B cell (primary cell): ENCODE data around the gene CELF4. TPM values are rescaled to one million over a fixed set of nuclear protein-coding genes. Genes with fewer than 3 reads are reported as not detected.

Experiments
- ATAC-seq: fragments of 200-7000 bp; cut with Tn5 transposase; one replicate; pipeline ENCODE4 v1.10.0; 2021; ENCODE audit warnings: low read depth, mild to moderate bottlenecking, moderate number of reproducible peaks, moderate library complexity
- CTCF ChIA-PET: fragments of 350-600 bp; sonication (Branson Sonifier 250); formaldehyde crosslinking; loops from one replicate; lab custom pipeline; 2021; ENCODE audit warnings: antibody characterized with exemption, inconsistent platforms; lab: Charles Lee
- POLR2A ChIA-PET: fragments of 350-600 bp; sonication (Branson Sonifier 250); formaldehyde crosslinking; loops from one replicate; lab custom pipeline; 2021; ENCODE audit warnings: antibody characterized with exemption; lab: Charles Lee
- DNase-seq: peaks from one replicate; pipeline ENCODE4 v3.0.0; 2013
- H2AFZ ChIP-seq: 2 replicates; pipeline ENCODE4 v1.6.1; 2012; ENCODE audit warnings: mild to moderate bottlenecking, low read depth, low read length; ENCODE audit not compliant: insufficient read depth, poor library complexity, severe bottlenecking
- H3K27ac ChIP-seq, 2 donors: 1 replicate in 1 of 2; 2 replicates in 1 of 2; pipeline ENCODE4 v1.5.1; 2012 to 2013; ENCODE audit warnings: low read length in 2 of 2, mild to moderate bottlenecking in 2 of 2, moderate library complexity in 1 of 2
- H3K27me3 ChIP-seq, 4 experiments: fragments of 200-600 bp in 1 of 4; sonication (generic) in 1 of 4; replicated peaks in 1 of 4; 1 replicate in 2 of 4; 2 replicates in 2 of 4; pipeline versions ENCODE4 v1.6.1 to v1.7.0; 2013 to 2016; ENCODE audit warnings: low read length in 3 of 4, mild to moderate bottlenecking in 2 of 4, mixed read lengths in 1 of 4, moderate library complexity in 1 of 4; ENCODE audit not compliant: insufficient read depth in 4 of 4, control insufficient read depth in 3 of 4; ENCODE audit errors: control extremely low read depth in 1 of 4
- H3K36me3 ChIP-seq, 2 experiments: replicated peaks in 1 of 2; 1 replicate in 1 of 2; 2 replicates in 1 of 2; pipeline versions ENCODE4 v1.6.1 to v1.7.1; 2013; ENCODE audit warnings: low read length in 1 of 2; ENCODE audit not compliant: insufficient read depth in 2 of 2, control insufficient read depth in 1 of 2; ENCODE audit errors: control extremely low read depth in 1 of 2, extremely low read depth in 1 of 2
- H3K4me1 ChIP-seq, 2 donors: fragments of 200-600 bp in 1 of 2; sonication (generic) in 1 of 2; 1 replicate in 1 of 2; 2 replicates in 1 of 2; pipeline versions ENCODE4 v1.5.1 to v1.6.1; 2013 to 2017; ENCODE audit warnings: low read length in 2 of 2; ENCODE audit not compliant: control insufficient read depth in 2 of 2, insufficient read depth in 2 of 2
- H3K4me2 ChIP-seq: replicated peaks from 2 replicates; pipeline ENCODE3; 2012; ENCODE audit warnings: mild to moderate bottlenecking, low read depth, low read length; ENCODE audit not compliant: poor library complexity, severe bottlenecking
- H3K4me3 ChIP-seq, 5 experiments: fragments of 200-600 bp in 1 of 5; sonication (generic) in 1 of 5; 1 replicate in 3 of 5; 2 replicates in 2 of 5; pipeline versions ENCODE4 v1.5.1 to v1.7.0; 2011 to 2016; ENCODE audit warnings: low read length in 4 of 5, mild to moderate bottlenecking in 4 of 5, low read depth in 2 of 5, control low read depth in 1 of 5, moderate library complexity in 1 of 5; ENCODE audit not compliant: insufficient read depth in 1 of 5; ENCODE audit errors: control extremely low read depth in 1 of 5, extremely low read depth in 1 of 5
- H3K79me2 ChIP-seq: fragments of 200-600 bp; sonication (generic); one replicate; pipeline ENCODE4 v1.6.0; 2016; ENCODE audit warnings: low read length; ENCODE audit not compliant: control insufficient read depth, insufficient read depth
- H3K9ac ChIP-seq: fragments of 200-600 bp; sonication (generic); 2 replicates; pipeline ENCODE4 v1.6.1; 2017; ENCODE audit warnings: mild to moderate bottlenecking, low read length, moderate library complexity
- H3K9me3 ChIP-seq, 3 donors: one replicate each; pipeline versions ENCODE4 v1.6.1 to v1.7.1; 2013; ENCODE audit warnings: low read length in 2 of 3; ENCODE audit not compliant: control insufficient read depth in 2 of 3, insufficient read depth in 1 of 3; ENCODE audit errors: control extremely low read depth in 1 of 3
- H4K20me1 ChIP-seq: 2 replicates; pipeline ENCODE4 v1.6.0; 2012; ENCODE audit warnings: mild to moderate bottlenecking, low read length; ENCODE audit not compliant: insufficient read depth, control insufficient read depth, poor library complexity, severe bottlenecking
- H3K27ac Mint-ChIP-seq: one replicate; pipeline ENCODE4 v1.8.0; 2021; ENCODE audit warnings: mixed read lengths
- H3K27me3 Mint-ChIP-seq: one replicate; pipeline ENCODE4 v1.8.0; 2021; ENCODE audit warnings: mixed read lengths
- H3K4me1 Mint-ChIP-seq: one replicate; pipeline ENCODE4 v1.8.0; 2021; ENCODE audit warnings: mixed read lengths
- H3K4me3 Mint-ChIP-seq: one replicate; pipeline ENCODE4 v1.8.0; 2021; ENCODE audit warnings: mixed read lengths
- H3K9me3 Mint-ChIP-seq: one replicate; pipeline ENCODE4 v1.8.0; 2022; ENCODE audit warnings: mixed read lengths; ENCODE audit not compliant: insufficient read depth
- EZH2 ChIP-seq: IDR thresholded peaks from 2 replicates; pipeline ENCODE4 v1.6.1; 2012; ENCODE audit warnings: borderline replicate concordance, low read depth, mild to moderate bottlenecking, moderate library complexity, low read length; ENCODE audit not compliant: insufficient read depth, poor library complexity, severe bottlenecking
- WGBS: methylation state at CpG from one replicate; pipeline ENCODE4 v1.1.5; 2013; ENCODE audit warnings: missing lambda C conversion rate; ENCODE audit not compliant: insufficient coverage; 5-methylcytosine and 5-hydroxymethylcytosine counted together
- intact Hi-C: fragments of 100-400 bp; cut with micrococcal nuclease; formaldehyde crosslinking; loops from one replicate; pipeline ENCODE4 v1.10.0; 2022
- polyA plus RNA-seq: library from polyadenylated mRNA; depleted of rRNA; stranded (reverse); fragments of >200 nt; gene quantifications from 2 replicates; pipeline ENCODE4 v1.2.3, GENCODE V29; 2012
- total RNA-seq, 2 donors: library from RNA; stranded (reverse); fragments of 120-200 nt in 1 of 2; gene quantifications; 1 replicate in 1 of 2; 2 replicates in 1 of 2; pipeline versions ENCODE4 v1.2.3 to v1.2.4, GENCODE V29; 2013 to 2022
- TF ChIP-seq, protein P1 (sequence below): fragments of 200-600 bp; IDR thresholded peaks from one replicate; pipeline ENCODE4 v1.8.0; 2022; ENCODE audit warnings: antibody characterized with exemption, mild to moderate bottlenecking

The CELF4 gene
- total and polyA plus RNA-seq, 2 donors (not counting 1 experiment from before 2014, with no cell fraction given): not detected

- intact Hi-C loops: no loop called here
- Mint-ChIP-seq H3K4me1 (peaks cover 2% of the 10 kb centered on the region), H3K27ac (no peak overlapping the region), H3K9me3 (no peaks in the 10 kb centered on the region), H3K27me3 (peaks cover 26% of the 10 kb centered on the region), H3K4me3 (no peak overlapping the region)
- no peak overlapping the region for H3K4me3 ChIP-seq
- ChIA-PET CTCF (no interaction called here), POLR2A (no interaction called here)
- peaks cover 0 to 13% (median 0%) of the 10 kb centered on the region in 4 experiments for H3K27me3 ChIP-seq
- ATAC-seq (no peak), DNase-seq (no peak)
- H3K36me3 ChIP-seq: no peaks in the 10 kb centered on the region
- no peak for TF ChIP-seq EZH2
- TF ChIP-seq, protein P1, sequence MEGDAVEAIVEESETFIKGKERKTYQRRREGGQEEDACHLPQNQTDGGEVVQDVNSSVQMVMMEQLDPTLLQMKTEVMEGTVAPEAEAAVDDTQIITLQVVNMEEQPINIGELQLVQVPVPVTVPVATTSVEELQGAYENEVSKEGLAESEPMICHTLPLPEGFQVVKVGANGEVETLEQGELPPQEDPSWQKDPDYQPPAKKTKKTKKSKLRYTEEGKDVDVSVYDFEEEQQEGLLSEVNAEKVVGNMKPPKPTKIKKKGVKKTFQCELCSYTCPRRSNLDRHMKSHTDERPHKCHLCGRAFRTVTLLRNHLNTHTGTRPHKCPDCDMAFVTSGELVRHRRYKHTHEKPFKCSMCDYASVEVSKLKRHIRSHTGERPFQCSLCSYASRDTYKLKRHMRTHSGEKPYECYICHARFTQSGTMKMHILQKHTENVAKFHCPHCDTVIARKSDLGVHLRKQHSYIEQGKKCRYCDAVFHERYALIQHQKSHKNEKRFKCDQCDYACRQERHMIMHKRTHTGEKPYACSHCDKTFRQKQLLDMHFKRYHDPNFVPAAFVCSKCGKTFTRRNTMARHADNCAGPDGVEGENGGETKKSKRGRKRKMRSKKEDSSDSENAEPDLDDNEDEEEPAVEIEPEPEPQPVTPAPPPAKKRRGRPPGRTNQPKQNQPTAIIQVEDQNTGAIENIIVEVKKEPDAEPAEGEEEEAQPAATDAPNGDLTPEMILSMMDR: no peak
- peaks cover 0 to 7% (median 0%) of the 10 kb centered on the region in 3 donors for H3K9me3 ChIP-seq
- H4K20me1 ChIP-seq: no peaks in the 10 kb centered on the region
- WGBS: 74% methylated on average over 3 of the region's 5 CpGs
- H3K9ac ChIP-seq: no peak overlapping the region
- no peak overlapping the region for H2AFZ ChIP-seq
- no peak overlapping the region for H3K4me2 ChIP-seq
- H3K27ac ChIP-seq: no peak overlapping the region
- H3K79me2 ChIP-seq: no peaks in the 10 kb centered on the region
- H3K4me1 ChIP-seq: no peaks in the 10 kb centered on the region
Observed at GRCh38 chr18:37389041-37389440, 176.6 kb downstream of the CELF4 start.

GRCh38 chr18:37388413-37388812 lies 177.2 kb downstream of the CELF4 start:
- CTCF ChIA-PET: interaction anchor here (0.8 kb wide), 1 partner anchor 10 kb away, joined by 3 read pairs; no protein-coding TSS in a partner anchor

More at GRCh38 chr18:37388413-37388812, 177.2 kb downstream of the CELF4 start:
- WGBS: 43% methylated on average over 3 of the region's 5 CpGs
- no peak overlapping the region for H3K4me2 ChIP-seq
- ATAC-seq (no peak), DNase-seq (no peak)
- Mint-ChIP-seq H3K4me1 (no peaks in the 10 kb centered on the region), H3K9me3 (no peaks in the 10 kb centered on the region), H3K27me3 (peaks cover 23% of the 10 kb centered on the region), H3K4me3 (no peak overlapping the region), H3K27ac (no peak overlapping the region)
- POLR2A ChIA-PET: no interaction called here
- no peaks in the 10 kb centered on the region for H3K4me1 ChIP-seq
- no peak overlapping the region for H3K4me3 ChIP-seq
- H3K27me3 ChIP-seq: peaks cover 0 to 11% (median 0%) of the 10 kb centered on the region in 4 experiments
- TF ChIP-seq, protein P1: no peak
- TF ChIP-seq EZH2: no peak
- intact Hi-C loops: no loop called here
- H4K20me1 ChIP-seq: no peaks in the 10 kb centered on the region
- no peak overlapping the region for H3K9ac ChIP-seq
- peaks cover 0 to 7% (median 0%) of the 10 kb centered on the region in 3 donors for H3K9me3 ChIP-seq
- no peaks in the 10 kb centered on the region for H3K79me2 ChIP-seq
- no peak overlapping the region for H3K27ac ChIP-seq
- no peak overlapping the region for H2AFZ ChIP-seq
- H3K36me3 ChIP-seq: no peaks in the 10 kb centered on the region
